HG02943 (cell line): ENCODE results near the gene LPCAT1.
A peak's percentile ranks its signal among the peaks of the same experiment; 100 is the strongest.

ENCODE experiments used
- ATAC-seq: cut with Tn5 transposase; IDR thresholded peaks from one replicate; pipeline ENCODE4 v1.9.1; 2021; ENCODE audit warnings: mild to moderate bottlenecking, low read depth, moderate library complexity; ENCODE audit not compliant: unreplicated experiment

The LPCAT1 gene

GRCh38 chr5:1501372-1502045 is 22.3 kb downstream of the LPCAT1 start:
- no peak for ATAC-seq

- no peak for ATAC-seq
These were observed 23.2 kb downstream of the LPCAT1 start for GRCh38 chr5:1500411-1501091.

GRCh38 chr5:1499851-1500250 is 23.9 kb downstream of the LPCAT1 start:
- ATAC-seq, result no peak

- ATAC-seq, result peak; percentile 42
These were observed 24.9 kb downstream of the LPCAT1 start for GRCh38 chr5:1498623-1499416.

GRCh38 chr5:1497795-1498622 is 25.8 kb downstream of the LPCAT1 start:
- no peak for ATAC-seq

- no peak for ATAC-seq
These were observed 26.4 kb downstream of the LPCAT1 start for GRCh38 chr5:1497242-1497777.

- no peak for ATAC-seq
These were observed 28.2 kb downstream of the LPCAT1 start for GRCh38 chr5:1495525-1495897.

- ATAC-seq, result peak; percentile 30
These were observed 28.8 kb downstream of the LPCAT1 start for GRCh38 chr5:1494780-1495524.

GRCh38 chr5:1493941-1494340 is 29.8 kb downstream of the LPCAT1 start:
- ATAC-seq, result no peak

- ATAC-seq, result no peak
These were observed 30.3 kb downstream of the LPCAT1 start for GRCh38 chr5:1493413-1493812.

- no peak for ATAC-seq
These were observed 31.0 kb downstream of the LPCAT1 start for GRCh38 chr5:1492757-1493156.

GRCh38 chr5:1490376-1490775 is 33.4 kb downstream of the LPCAT1 start:
- no peak for ATAC-seq

- no peak for ATAC-seq
These were observed 34.0 kb downstream of the LPCAT1 start for GRCh38 chr5:1489754-1490153.

GRCh38 chr5:1488882-1489680 is 34.7 kb downstream of the LPCAT1 start:
- peak; percentile 42 for ATAC-seq

- no peak for ATAC-seq
These were observed 36.5 kb downstream of the LPCAT1 start for GRCh38 chr5:1487079-1487764.

- ATAC-seq, result no peak
These were observed 37.5 kb downstream of the LPCAT1 start for GRCh38 chr5:1486271-1486670.

- no peak for ATAC-seq
These were observed 38.1 kb downstream of the LPCAT1 start for GRCh38 chr5:1485579-1486118.
